ENCODE data around the gene MVB12B. TPM values are rescaled to one million over a fixed set of nuclear protein-coding genes. Genes with fewer than 3 reads are reported as not detected.

The MVB12B gene
- total and polyA plus RNA-seq, 2 of the 13 experiments (the other 11 are each of a cell fraction or from before 2014, with no cell fraction given) = 12.1 to 30.1 TPM

DNA sequence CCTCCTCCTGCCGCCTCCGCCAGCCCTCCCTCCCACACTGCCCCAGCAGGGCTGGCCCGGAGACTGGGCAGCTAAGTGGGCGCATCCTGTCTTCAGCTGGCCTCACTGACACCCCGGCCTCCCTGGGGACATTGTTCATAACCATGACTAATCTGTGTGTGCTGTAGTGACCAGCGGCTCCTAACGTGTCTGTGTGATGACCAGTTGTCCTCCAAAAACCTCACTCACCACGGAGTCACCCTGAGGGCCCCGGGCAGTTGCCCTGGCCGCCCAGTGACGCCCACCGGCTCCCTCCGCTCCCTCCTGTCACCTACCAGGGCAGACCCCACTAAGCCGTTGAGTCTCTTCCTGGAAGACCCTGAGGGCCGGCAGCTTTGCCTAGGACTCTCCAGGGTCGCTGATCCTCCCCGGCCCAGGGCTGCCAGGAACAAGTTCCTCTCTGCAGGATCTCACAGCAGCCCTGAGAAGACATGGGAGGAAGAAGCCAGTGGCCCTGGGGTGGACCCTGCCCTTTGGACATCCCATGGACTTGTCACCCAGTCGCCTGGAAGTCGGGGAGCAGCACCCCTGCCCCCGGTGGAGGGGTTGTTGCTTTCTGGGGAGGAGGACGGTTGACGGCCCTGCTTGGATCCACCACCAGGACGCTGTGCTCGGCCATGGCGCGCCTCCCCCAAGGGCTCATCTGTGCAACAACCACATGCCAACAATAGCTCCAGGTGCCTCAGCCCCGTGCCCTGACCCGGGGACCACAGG lies 176.9 kb downstream of the MVB12B start:
- BruUV-seq (replicated peaks) = no TSS peak
- Histone ChIP-seq H3K27me3 (ENCODE audit: control insufficient read depth in 1 of 2, insufficient read depth in 2 of 2, low read length in 2 of 2) (no peaks in the 10 kb centered on the region), H3K4me1 (ENCODE audit: insufficient read depth, low read length) (peaks cover 25% of the 10 kb centered on the region), H3K9ac (ENCODE audit: insufficient read depth, low read depth, low read length) (no peak overlapping the region), H3K4me2 (ENCODE audit: low read depth, low read length) (no peak overlapping the region), H4K20me1 (ENCODE audit: insufficient read depth, low read length) (peaks cover 7% of the 10 kb centered on the region; the same call in 1 of the 2 replicates), H2AFZ (ENCODE audit: low read length) (no peak overlapping the region), H3K9me3 (ENCODE audit: low read length) (no peaks in the 10 kb centered on the region), H3K36me3 (replicated peaks in 1 of 2; ENCODE audit: control insufficient read depth in 1 of 2, insufficient read depth in 2 of 2, low read length in 2 of 2) (peaks cover 3 to 7% of the 10 kb centered on the region in 2 experiments; a peak in 1 of 5 replicates), H3K79me2 (ENCODE audit: insufficient read depth, low read length) (no peaks in the 10 kb centered on the region), H3K4me3 (replicated peaks in 1 of 3; ENCODE audit: insufficient read depth in 1 of 3, low read depth in 2 of 3, low read length in 3 of 3) (no peak overlapping the region), H3K27ac (ENCODE audit: extremely low read length, insufficient read depth, low read length) (no peak overlapping the region)
- POLR2A ChIA-PET = no interaction called here
- 95% methylated on average over 15 of the region's 28 CpGs for WGBS (ENCODE audit: low lambda C conversion rate)
- CTCF ChIA-PET (ENCODE audit: low intra/inter-chr PET ratio, low total read pairs) = no interaction called here
- TF ChIP-seq RFX5 (IDR thresholded peaks at IDR 0.05; ENCODE audit: low read depth, low read length) = no peak
- TF ChIP-seq ZNF577 (CRISPR knock-in tag; IDR thresholded peaks at IDR 0.05; ENCODE audit: borderline replicate concordance, low read depth) = no peak
- no peak for TF ChIP-seq E2F1 (CRISPR knock-in tag; IDR thresholded peaks at IDR 0.05)
- no peak for TF ChIP-seq TFAP4 (IDR thresholded peaks at IDR 0.05; ENCODE audit: borderline replicate concordance, low read depth)
- no peak for TF ChIP-seq ZNF709 (CRISPR knock-in tag; IDR thresholded peaks at IDR 0.05)
- no peak for TF ChIP-seq ZNF747 (CRISPR knock-in tag; IDR thresholded peaks at IDR 0.05; ENCODE audit: borderline replicate concordance)
- TF ChIP-seq ZNF740 (CRISPR knock-in tag; IDR thresholded peaks at IDR 0.05) = no peak
- no peak for TF ChIP-seq ZMYM3 (CRISPR knock-in tag; IDR thresholded peaks at IDR 0.05)
- no peak for TF ChIP-seq MTA3 (CRISPR knock-in tag; IDR thresholded peaks at IDR 0.05)
- intact Hi-C loops (cut with micrococcal nuclease; ENCODE audit: unreplicated experiment) = no loop called here
- ATAC-seq (no peak), FAIRE-seq (no peak), DNase-seq (ENCODE audit: low spot score) (no peak)
- in situ Hi-C loops (cut with HindIII; ENCODE audit: extremely low pct_ligation_motif_present, low pct_unique_long_range_greater_than_20kb) = loop anchor here (5.0 kb wide), 1 partner anchor 54 kb away; no protein-coding TSS in a partner anchor
